SK-N-SH (cell line): ENCODE data around the gene S100A10. TPM values are rescaled to one million over a fixed set of nuclear protein-coding genes. Genes with fewer than 3 reads are reported as not detected.

Source experiments
- CTCF ChIA-PET: fragments of 300-600, 350-600 bp; formaldehyde crosslinking; extraction: SDS; loops from one replicate; lab custom pipeline; 2021; lab: Yijun Ruan, JAX
- POLR2A ChIA-PET: fragments of 350-600 bp; sonication (Branson Sonifier 250); formaldehyde crosslinking; extraction: SDS; loops from one replicate; lab custom pipeline; 2020; ENCODE audit warnings: antibody characterized with exemption, inconsistent platforms; lab: Yijun Ruan, JAX
- DNase-seq: peaks from one replicate; pipeline ENCODE4 v3.0.0; 2012
- H2AFZ ChIP-seq: fragments of 200-600 bp; sonication (generic); 2 replicates; pipeline ENCODE4 v1.8.1; 2016; ENCODE audit warnings: antibody characterized with exemption, mild to moderate bottlenecking, low read depth
- H3F3A ChIP-seq: fragments of 200-600 bp; sonication (generic); replicated peaks from 2 replicates; pipeline ENCODE3; 2016; ENCODE audit warnings: antibody characterized with exemption, mild to moderate bottlenecking; ENCODE audit not compliant: insufficient read depth
- H3K27ac ChIP-seq, 2 experiments: fragments of 200-500 bp in 1 of 2; fragments of 200-600 bp in 1 of 2; sonication (Bioruptor generic) in 1 of 2; sonication (generic), shearing (Covaris generic) in 1 of 2; 2 replicates each; pipeline versions ENCODE4 v1.5.1 to v1.6.1; 2014 to 2016; ENCODE audit warnings: low read depth in 2 of 2, inconsistent platforms in 1 of 2, low read length in 1 of 2, mild to moderate bottlenecking in 1 of 2, mixed read lengths in 1 of 2
- H3K27me3 ChIP-seq: fragments of 200-600 bp; sonication (generic), shearing (Covaris generic); 2 replicates; pipeline ENCODE4 v1.6.1; 2016; ENCODE audit warnings: mixed run types; ENCODE audit not compliant: insufficient read depth
- H3K36me3 ChIP-seq, 2 experiments: fragments of 200-500 bp in 1 of 2; fragments of 200-600 bp in 1 of 2; sonication (Bioruptor generic) in 1 of 2; sonication (generic) in 1 of 2; replicated peaks in 1 of 2; 2 replicates each; pipeline versions ENCODE3 to v1.5.1; 2014 to 2016; ENCODE audit warnings: low read length in 1 of 2, mild to moderate bottlenecking in 1 of 2; ENCODE audit not compliant: insufficient read depth in 2 of 2, control insufficient read depth in 1 of 2
- H3K4me1 ChIP-seq, 2 experiments: fragments of 200-500 bp in 1 of 2; fragments of 200-600 bp in 1 of 2; sonication (Bioruptor generic) in 1 of 2; sonication (generic), shearing (Covaris generic) in 1 of 2; 2 replicates each; pipeline versions ENCODE4 v1.5.1 to v1.6.1; 2014 to 2016; ENCODE audit warnings: low read depth in 1 of 2, low read length in 1 of 2, mixed run types in 1 of 2; ENCODE audit not compliant: insufficient read depth in 2 of 2, control insufficient read depth in 1 of 2
- H3K4me2 ChIP-seq: fragments of 200-600 bp; sonication (generic), shearing (Covaris generic); 2 replicates; pipeline ENCODE4 v1.6.1; 2017; ENCODE audit warnings: mixed run types
- H3K4me3 ChIP-seq, 2 experiments: fragments of 200-500 bp in 1 of 2; fragments of 200-600 bp in 1 of 2; sonication (Bioruptor generic) in 1 of 2; sonication (generic), shearing (Covaris generic) in 1 of 2; 2 replicates each; pipeline versions ENCODE4 v1.5.1 to v1.8.1; 2014 to 2016; ENCODE audit warnings: low read depth in 2 of 2, inconsistent platforms in 1 of 2, low read length in 1 of 2, mild to moderate bottlenecking in 1 of 2, mixed read lengths in 1 of 2, moderate library complexity in 1 of 2
- H3K79me2 ChIP-seq: fragments of 200-600 bp; sonication (generic); 2 replicates; pipeline ENCODE4 v1.8.1; 2017; ENCODE audit warnings: mild to moderate bottlenecking; ENCODE audit not compliant: insufficient read depth
- H3K9ac ChIP-seq: fragments of 200-600 bp; sonication (generic); 2 replicates; pipeline ENCODE4 v1.6.1; 2017; ENCODE audit warnings: mixed run types
- H3K9me2 ChIP-seq: fragments of 200-600 bp; sonication (generic); 2 replicates; pipeline ENCODE4 v1.6.1; 2017; ENCODE audit warnings: mixed run types
- H3K9me3 ChIP-seq: fragments of 200-600 bp; sonication (generic); 2 replicates; pipeline ENCODE4 v1.6.1; 2017; ENCODE audit warnings: mixed run types, mild to moderate bottlenecking, moderate library complexity
- H4K20me1 ChIP-seq: fragments of 200-600 bp; sonication (generic); 2 replicates; pipeline ENCODE4 v1.6.1; 2017; ENCODE audit warnings: mild to moderate bottlenecking, mixed run types; ENCODE audit not compliant: insufficient read depth
- CHD2 ChIP-seq: fragments of 150-350 bp; IDR thresholded peaks from 2 replicates; pipeline ENCODE4 v1.6.1; 2018; ENCODE audit warnings: low read length; ENCODE audit not compliant: partially characterized antibody
- CTCF ChIP-seq: fragments of 200-600 bp; sonication (generic); IDR thresholded peaks from 2 replicates; pipeline ENCODE4 v1.6.1; 2017; ENCODE audit warnings: antibody characterized with exemption, mild to moderate bottlenecking, moderate library complexity
- ELF1 ChIP-seq: IDR thresholded peaks from 2 replicates; pipeline ENCODE4 v1.4.0; 2012
- EP300 ChIP-seq, 2 experiments: IDR thresholded peaks; 2 replicates each; pipeline versions ENCODE4 v1.4.0 to v1.6.1; 2012; ENCODE audit warnings: borderline replicate concordance in 1 of 2, low read depth in 1 of 2, low read length in 1 of 2
- EZH2phosphoT487 ChIP-seq: fragments of 200-600 bp; sonication (generic); IDR thresholded peaks from 2 replicates; pipeline ENCODE4 v1.6.1; 2017; ENCODE audit warnings: low read depth, mixed run types, mild to moderate bottlenecking, antibody characterized with exemption, moderate library complexity, borderline replicate concordance
- FOSL2 ChIP-seq: IDR thresholded peaks from 2 replicates; pipeline ENCODE4 v1.4.0; 2012; ENCODE audit warnings: low read depth, mild to moderate bottlenecking, moderate library complexity, borderline replicate concordance
- FOXJ3 ChIP-seq: sonication (generic); formaldehyde crosslinking; IDR thresholded peaks from 2 replicates; pipeline ENCODE4 v1.5.1; 2020; ENCODE audit warnings: mild to moderate bottlenecking, missing genetic modification reagents
- FOXM1 ChIP-seq: IDR thresholded peaks from 2 replicates; pipeline ENCODE4 v1.4.0; 2012; ENCODE audit warnings: low read depth, mild to moderate bottlenecking
- JUND ChIP-seq: IDR thresholded peaks from 2 replicates; pipeline ENCODE4 v1.4.0; 2012
- MAX ChIP-seq: IDR thresholded peaks from 2 replicates; pipeline ENCODE4 v1.4.0; 2012; ENCODE audit warnings: low read depth
- MEF2A ChIP-seq: IDR thresholded peaks from 2 replicates; pipeline ENCODE4 v1.4.0; 2012; ENCODE audit warnings: low read depth, borderline replicate concordance
- MXI1 ChIP-seq: IDR thresholded peaks from 2 replicates; pipeline ENCODE4 v1.6.1; 2012; ENCODE audit warnings: mild to moderate bottlenecking, low read depth, low read length, improper control_type of control experiment
- PBX3 ChIP-seq: IDR thresholded peaks from 2 replicates; pipeline ENCODE4; 2012
- RAD21 ChIP-seq: IDR thresholded peaks from 2 replicates; pipeline ENCODE4 v1.6.1; 2012; ENCODE audit warnings: mild to moderate bottlenecking, low read length
- RCOR1 ChIP-seq: fragments of 150-350 bp; IDR thresholded peaks from 2 replicates; pipeline ENCODE4 v1.6.1; 2017; ENCODE audit warnings: antibody characterized with exemption, low read length
- RFX5 ChIP-seq: IDR thresholded peaks from 2 replicates; pipeline ENCODE4 v1.6.1; 2012; ENCODE audit warnings: mild to moderate bottlenecking, improper control_type of control experiment, low read length
- SMC3 ChIP-seq: IDR thresholded peaks from 2 replicates; pipeline ENCODE4 v1.6.1; 2012; ENCODE audit warnings: low read depth, low read length, improper control_type of control experiment
- TCF12 ChIP-seq: IDR thresholded peaks from 2 replicates; pipeline ENCODE4 v1.4.0; 2012
- TEAD4 ChIP-seq: IDR thresholded peaks from 2 replicates; pipeline ENCODE4 v1.4.0; 2012; ENCODE audit warnings: mild to moderate bottlenecking, borderline replicate concordance; ENCODE audit not compliant: insufficient read depth
- USF2 ChIP-seq: fragments of 150-350 bp; IDR thresholded peaks from 2 replicates; pipeline ENCODE4 v1.6.1; 2017; ENCODE audit warnings: antibody characterized with exemption, low read length, low read depth, borderline replicate concordance
- YY1 ChIP-seq: IDR thresholded peaks from 2 replicates; pipeline ENCODE4 v1.4.0; 2012; ENCODE audit warnings: low read depth, mild to moderate bottlenecking
- ZBTB33 ChIP-seq: IDR thresholded peaks from 2 replicates; pipeline ENCODE4 v1.4.0; 2012; ENCODE audit warnings: low read depth, borderline replicate concordance
- WGBS: methylation state at CpG from one replicate; pipeline ENCODE4 v1.1.6; 2017; ENCODE audit warnings: low lambda C conversion rate; 5-methylcytosine and 5-hydroxymethylcytosine counted together
- polyA plus RNA-seq, 3 experiments: library from polyadenylated mRNA; depleted of rRNA; stranded (reverse); fragments of >200 nt; gene quantifications; 2 replicates each; pipeline ENCODE4 v1.2.3, GENCODE V29; 2012

The S100A10 gene
- polyA plus RNA-seq, 1 of the 3 experiments (the other 2 are of a cell fraction) = 161 TPM

- H3K27me3 ChIP-seq = no peaks in the 10 kb centered on the region; the same call in 1 of the 2 replicates
- H3K4me3 ChIP-seq = no peak overlapping the region
- POLR2A ChIA-PET = no interaction called here
- H3K79me2 ChIP-seq = no peaks in the 10 kb centered on the region
- no peak overlapping the region for H3K9ac ChIP-seq
- no peak overlapping the region; a peak in 1 of 4 replicates for H3K27ac ChIP-seq
- CTCF ChIA-PET = interaction anchor here (1.7 to 3.2 kb wide), 2 partner anchors 9 to 57 kb away, joined by 4 to 23 read pairs; no protein-coding TSS in a partner anchor
- H3K36me3 ChIP-seq = no peaks in the 10 kb centered on the region
- DNase-seq = no peak
- H4K20me1 ChIP-seq = no peaks in the 10 kb centered on the region
- WGBS = 44% methylated on average over 7 of the region's 7 CpGs
- H2AFZ ChIP-seq = no peak overlapping the region
- H3K4me1 ChIP-seq = peaks cover 2 to 6% of the 10 kb centered on the region in 2 experiments; a peak in 2 of 4 replicates
- H3K9me2 ChIP-seq = no peaks in the 10 kb centered on the region
- no peak overlapping the region for H3K4me2 ChIP-seq
- H3F3A ChIP-seq = no peaks in the 10 kb centered on the region
- no peak for TF ChIP-seq JUND
- no peak for TF ChIP-seq CTCF
- TF ChIP-seq RCOR1 = no peak
- TF ChIP-seq FOXJ3 = no peak
- TF ChIP-seq EP300 (IDR thresholded peaks at IDR 0.05; ENCODE audit: borderline replicate concordance in 1 of 2, low read depth in 1 of 2, low read length in 1 of 2) = no peak
- no peak for TF ChIP-seq MEF2A
- TF ChIP-seq ELF1 = no peak
- TF ChIP-seq, all 33 proteins: peak for 0
- H3K9me3 ChIP-seq = no peaks in the 10 kb centered on the region
Observed at GRCh38 chr1:151944126-151944856, 49.4 kb downstream of the S100A10 start.

- Histone ChIP-seq H3K79me2 (no peaks in the 10 kb centered on the region), H3K9me2 (no peaks in the 10 kb centered on the region), H4K20me1 (no peaks in the 10 kb centered on the region), H3K9ac (no peak overlapping the region), H3K27ac (no peak overlapping the region; a peak in 1 of 4 replicates), H3K4me3 (no peak overlapping the region), H2AFZ (no peak overlapping the region), H3K4me2 (no peak overlapping the region), H3K4me1 (peaks cover 2 to 6% of the 10 kb centered on the region in 2 experiments; a peak in 2 of 4 replicates), H3K36me3 (no peaks in the 10 kb centered on the region), H3K9me3 (no peaks in the 10 kb centered on the region), H3K27me3 (no peaks in the 10 kb centered on the region; the same call in 1 of the 2 replicates), H3F3A (no peaks in the 10 kb centered on the region)
- DNase-seq = no peak
- WGBS = 67% methylated on average over 1 of the region's 1 CpG
- POLR2A ChIA-PET = no interaction called here
- CTCF ChIA-PET = interaction anchor here (1.7 to 3.2 kb wide), 2 partner anchors 8 to 58 kb away, joined by 4 to 23 read pairs; no protein-coding TSS in a partner anchor
- TF ChIP-seq PBX3 (no peak), TCF12 (no peak), SMC3 (no peak), USF2 (no peak), CHD2 (no peak), MXI1 (no peak), YY1 (no peak), EZH2phosphoT487 (no peak), TEAD4 (no peak), FOSL2 (no peak), RFX5 (no peak), ELF1 (no peak), RAD21 (no peak), JUND (no peak), MEF2A (no peak), MAX (no peak), ZBTB33 (no peak), FOXM1 (no peak)
Observed at GRCh38 chr1:151943591-151943990, 50.1 kb downstream of the S100A10 start.
